ENCODE data around the gene CYP27A1.
"Not testable (repeated sequence)": the region's sequence is repeated elsewhere in the genome, so short reads cannot be mapped to it uniquely, and the experiment has no call there.

Gene CYP27A1

GRCh38 chr2:218781691-218782527 is at the start of gene CYP27A1:
TSS of gene CYP27A1 (plus strand) at chr2:218782147. CDS start at chr2:218782183, 36 bp downstream.
- DNase-seq, result no peak

- DNase-seq, result no peak
Observed at GRCh38 chr2:218732761-218733158, 49.2 kb upstream of the CYP27A1 start.

- DNase-seq, result no peak
Observed at GRCh38 chr2:218733171-218734021, 48.6 kb upstream of the CYP27A1 start.

- DNase-seq, result no peak
Observed at GRCh38 chr2:218734190-218734975, 47.6 kb upstream of the CYP27A1 start.

GRCh38 chr2:218736531-218736930 is 45.4 kb upstream of the CYP27A1 start:
- no peak for DNase-seq

GRCh38 chr2:218743068-218743467 is 38.9 kb upstream of the CYP27A1 start:
- no peak for DNase-seq

GRCh38 chr2:218744615-218745014 is 37.3 kb upstream of the CYP27A1 start:
- no peak for DNase-seq

- no peak for DNase-seq
Observed at GRCh38 chr2:218745160-218745558, 36.8 kb upstream of the CYP27A1 start.

- no peak for DNase-seq
Observed at GRCh38 chr2:218745559-218746469, 36.1 kb upstream of the CYP27A1 start.

- DNase-seq, result no peak
Observed at GRCh38 chr2:218746470-218746795, 35.5 kb upstream of the CYP27A1 start.

- no peak for DNase-seq
Observed at GRCh38 chr2:218746960-218747359, 35.0 kb upstream of the CYP27A1 start.

- no peak for DNase-seq
Observed at GRCh38 chr2:218748741-218749441, 33.1 kb upstream of the CYP27A1 start.

GRCh38 chr2:218754201-218754600 is 27.7 kb upstream of the CYP27A1 start:
- DNase-seq, result no peak

- no peak for DNase-seq
Observed at GRCh38 chr2:218754781-218755180, 27.2 kb upstream of the CYP27A1 start.

GRCh38 chr2:218755198-218755566 is 26.8 kb upstream of the CYP27A1 start:
- no peak for DNase-seq

- DNase-seq, result no peak
Observed at GRCh38 chr2:218755567-218756404, 26.2 kb upstream of the CYP27A1 start.

GRCh38 chr2:218756599-218757377 is 25.2 kb upstream of the CYP27A1 start:
- DNase-seq, result no peak

- no peak for DNase-seq
Observed at GRCh38 chr2:218761795-218762194, 20.2 kb upstream of the CYP27A1 start.

- not testable (repeated sequence) for DNase-seq
Observed at GRCh38 chr2:218772759-218773158, 9.2 kb upstream of the CYP27A1 start.

- DNase-seq, result no peak
Observed at GRCh38 chr2:218773881-218774280, 8.1 kb upstream of the CYP27A1 start.
